Subcutaneous adipose tissue (tissue), 4 donors: ENCODE measurements around the gene TTC23. TPM values are rescaled to one million over a fixed set of nuclear protein-coding genes. Genes with fewer than 3 reads are reported as not detected.

ENCODE experiments used
- CTCF ChIP-seq: fragments of 450-650 bp; IDR thresholded peaks from one replicate; pipeline ENCODE4 v1.5.1; 2016; ENCODE audit warnings: low read depth, mild to moderate bottlenecking, control low read depth, antibody characterized with exemption, moderate library complexity
- total RNA-seq, 4 donors: library from RNA; depleted of rRNA; stranded (reverse); fragments of >200 nt; gene quantifications; one replicate each; pipeline ENCODE4 v1.1.0, GENCODE V29; 2016

Gene TTC23
- total RNA-seq, 4 donors from 2014 or later = 19.6 to 24.0 (median 23.2) TPM

- no peak for TF ChIP-seq CTCF
These were observed 10.5 kb downstream of the TTC23 start for GRCh38 chr15:99238849-99239248.

GRCh38 chr15:99232740-99233139 is 16.6 kb downstream of the TTC23 start:
- TF ChIP-seq CTCF = no peak

GRCh38 chr15:99230867-99231266 is 18.5 kb downstream of the TTC23 start:
- TF ChIP-seq CTCF = no peak

GRCh38 chr15:99228120-99228770 is 21.1 kb downstream of the TTC23 start:
- no peak for TF ChIP-seq CTCF

GRCh38 chr15:99226802-99227201 is 22.6 kb downstream of the TTC23 start:
- TF ChIP-seq CTCF = no peak

- no peak for TF ChIP-seq CTCF
These were observed 24.8 kb downstream of the TTC23 start for GRCh38 chr15:99224372-99225214.

GRCh38 chr15:99213187-99213811 is 36.1 kb downstream of the TTC23 start:
- TF ChIP-seq CTCF = no peak
